HG02852 (cell line): ENCODE results near the gene FGD3.

Experiments
- ATAC-seq: cut with Tn5 transposase; IDR thresholded peaks from one replicate; pipeline ENCODE4 v1.9.1; 2021; ENCODE audit warnings: mild to moderate bottlenecking, moderate library complexity; ENCODE audit not compliant: unreplicated experiment

FGD3 gene

GRCh38 chr9:92954049-92954861 lies 6.9 kb downstream of the FGD3 start:
- ATAC-seq = peak; percentile 54

GRCh38 chr9:92954886-92955285 lies 7.6 kb downstream of the FGD3 start:
- no peak for ATAC-seq

GRCh38 chr9:92960561-92961290 lies 13.4 kb downstream of the FGD3 start:
- ATAC-seq = no peak

- ATAC-seq = no peak
These were observed 14.4 kb downstream of the FGD3 start for GRCh38 chr9:92961627-92962302.

- ATAC-seq = no peak
These were observed 15.0 kb downstream of the FGD3 start for GRCh38 chr9:92962303-92962649.

GRCh38 chr9:92962846-92963245 lies 15.5 kb downstream of the FGD3 start:
- ATAC-seq = no peak

GRCh38 chr9:92963831-92964606 lies 16.7 kb downstream of the FGD3 start:
- peak; percentile 62 for ATAC-seq

- ATAC-seq = no peak
These were observed 17.3 kb downstream of the FGD3 start for GRCh38 chr9:92964607-92965060.

GRCh38 chr9:92965061-92965758 lies 17.9 kb downstream of the FGD3 start:
- ATAC-seq = no peak

GRCh38 chr9:92965759-92966517 lies 18.6 kb downstream of the FGD3 start:
- no peak for ATAC-seq

GRCh38 chr9:92966518-92966800 lies 19.1 kb downstream of the FGD3 start:
- no peak for ATAC-seq

GRCh38 chr9:92968081-92968480 lies 20.8 kb downstream of the FGD3 start:
- ATAC-seq = no peak

- ATAC-seq = no peak
These were observed 22.5 kb downstream of the FGD3 start for GRCh38 chr9:92969516-92970466.

GRCh38 chr9:92970467-92970923 lies 23.2 kb downstream of the FGD3 start:
- ATAC-seq = no peak

- ATAC-seq = no peak
These were observed 23.8 kb downstream of the FGD3 start for GRCh38 chr9:92971121-92971520.

- ATAC-seq = no peak
These were observed 24.5 kb downstream of the FGD3 start for GRCh38 chr9:92971776-92972175.

- ATAC-seq = no peak
These were observed 26.4 kb downstream of the FGD3 start for GRCh38 chr9:92973700-92974099.

- ATAC-seq = no peak
These were observed 26.9 kb downstream of the FGD3 start for GRCh38 chr9:92974161-92974661.
